Measurements from ENCODE around the gene MT1HL1. TPM values are rescaled to one million over a fixed set of nuclear protein-coding genes. Genes with fewer than 3 reads are reported as not detected.

The MT1HL1 gene
- total RNA-seq, 1 donor from 2014 or later, result not detected

DNA sequence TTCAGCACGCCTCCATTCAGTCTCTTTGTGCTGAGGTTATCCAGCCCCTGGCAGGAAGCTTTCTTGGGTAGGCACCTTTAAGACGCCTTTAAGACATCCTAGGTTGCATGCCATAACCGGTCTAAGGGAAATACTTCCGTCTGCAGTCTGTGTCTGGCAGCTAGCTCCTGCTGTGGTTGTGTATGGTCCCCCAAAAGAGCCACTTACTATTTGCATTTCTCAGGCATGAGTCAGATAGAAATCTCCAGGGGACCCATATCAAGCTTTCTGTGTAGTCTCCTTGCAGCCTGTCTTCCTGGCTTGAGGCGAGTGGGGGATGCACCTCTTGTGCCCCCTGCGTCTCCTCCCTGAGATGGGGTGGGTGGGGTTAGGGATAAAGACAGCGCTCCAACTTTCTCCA, 27.8 kb upstream of the MT1HL1 start:
- Mint-ChIP-seq H3K27me3 (ENCODE audit: unreplicated experiment) (no peaks in the 10 kb centered on the region), H3K36me3 (ENCODE audit: unreplicated experiment) (no peaks in the 10 kb centered on the region), H3K4me3 (ENCODE audit: unreplicated experiment) (no peak overlapping the region), H3K27ac (ENCODE audit: unreplicated experiment) (peak overlapping the region; percentile 16), H3K9me3 (ENCODE audit: unreplicated experiment) (peaks cover 5% of the 10 kb centered on the region), H3K4me1 (ENCODE audit: unreplicated experiment) (peaks cover 14% of the 10 kb centered on the region)
- DNase-seq (ENCODE audit: extremely low spot score, unreplicated experiment), result no peak
- no peak for TF ChIP-seq CTCF (IDR thresholded peaks at IDR 0.05)

DNA sequence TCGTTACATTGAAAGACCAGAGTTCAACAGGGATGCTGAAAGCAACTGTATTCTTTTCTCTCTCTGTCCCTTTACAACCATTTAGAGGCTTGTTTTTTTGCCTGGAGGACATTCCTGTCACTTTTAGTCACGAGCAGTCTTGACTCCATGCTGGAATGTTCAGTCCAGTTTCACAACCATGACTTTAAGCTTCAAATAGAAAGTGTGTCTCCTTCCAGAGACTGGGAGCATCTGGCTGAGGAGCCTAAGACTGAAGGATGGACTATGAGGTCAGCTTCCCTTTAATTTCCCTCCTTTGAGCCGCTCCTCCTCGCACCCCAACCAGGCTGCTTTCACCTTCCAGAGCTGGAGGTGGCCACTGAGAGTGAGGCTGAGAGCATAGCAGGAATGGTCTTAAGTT, 27.2 kb upstream of the MT1HL1 start:
- H3K27me3 Mint-ChIP-seq (ENCODE audit: unreplicated experiment), result no peaks in the 10 kb centered on the region
- H3K27ac Mint-ChIP-seq (ENCODE audit: unreplicated experiment), result peak overlapping the region; percentile 16
- H3K4me3 Mint-ChIP-seq (ENCODE audit: unreplicated experiment), result no peak overlapping the region
- H3K36me3 Mint-ChIP-seq (ENCODE audit: unreplicated experiment), result no peaks in the 10 kb centered on the region
- no peak for DNase-seq (ENCODE audit: extremely low spot score, unreplicated experiment)
- TF ChIP-seq CTCF (IDR thresholded peaks at IDR 0.05), result no peak
- H3K9me3 Mint-ChIP-seq (ENCODE audit: unreplicated experiment), result peaks cover 5% of the 10 kb centered on the region
- H3K4me1 Mint-ChIP-seq (ENCODE audit: unreplicated experiment), result peaks cover 14% of the 10 kb centered on the region

DNA sequence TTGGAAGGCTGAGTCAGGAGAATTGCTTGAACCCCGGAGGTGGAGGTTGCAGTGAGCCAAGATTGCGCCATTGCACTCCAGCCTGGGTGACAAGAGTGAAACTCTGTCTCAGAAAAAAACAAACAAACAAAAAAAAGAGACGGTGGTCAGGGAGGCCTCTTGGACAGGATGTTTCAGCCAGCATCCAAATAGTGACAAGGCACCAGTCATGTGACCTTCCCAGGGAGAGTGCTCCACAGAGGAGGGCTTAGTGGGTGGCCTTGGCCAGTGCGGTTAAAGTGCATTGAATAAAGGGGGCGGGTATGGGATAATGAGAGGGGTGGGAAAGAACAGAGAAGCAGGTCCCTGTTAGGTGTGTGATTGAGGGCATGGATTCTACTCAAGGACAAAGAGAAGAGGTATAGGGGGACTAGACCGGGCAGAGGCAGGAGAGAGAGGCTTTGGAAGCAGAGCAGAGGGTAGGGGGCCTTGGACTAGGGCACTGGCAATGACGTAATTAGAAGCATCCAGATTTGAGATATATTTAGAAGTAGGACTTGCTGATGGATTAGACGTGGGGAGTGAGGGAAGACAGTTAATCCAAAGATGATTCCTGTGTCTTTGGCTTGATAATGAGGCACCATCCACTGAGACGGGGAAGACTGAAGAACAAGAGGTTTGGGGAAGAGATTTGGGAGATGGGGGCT, 25.8 kb upstream of the MT1HL1 start:
- no peak for TF ChIP-seq CTCF (IDR thresholded peaks at IDR 0.05)
- peaks cover 1% of the 10 kb centered on the region for H3K36me3 Mint-ChIP-seq (ENCODE audit: unreplicated experiment)
- peaks cover 11% of the 10 kb centered on the region for H3K9me3 Mint-ChIP-seq (ENCODE audit: unreplicated experiment)
- DNase-seq (ENCODE audit: extremely low spot score, unreplicated experiment), result no peak
- no peak overlapping the region for H3K4me3 Mint-ChIP-seq (ENCODE audit: unreplicated experiment)
- H3K27me3 Mint-ChIP-seq (ENCODE audit: unreplicated experiment), result no peaks in the 10 kb centered on the region
- H3K4me1 Mint-ChIP-seq (ENCODE audit: unreplicated experiment), result peaks cover 14% of the 10 kb centered on the region
- no peak overlapping the region for H3K27ac Mint-ChIP-seq (ENCODE audit: unreplicated experiment)

GRCh38 chr1:237029240-237029639, 25.0 kb upstream of the MT1HL1 start:
- no peak for TF ChIP-seq CTCF (IDR thresholded peaks at IDR 0.05)
- H3K27me3 Mint-ChIP-seq (ENCODE audit: unreplicated experiment), result no peaks in the 10 kb centered on the region
- peaks cover 1% of the 10 kb centered on the region for H3K36me3 Mint-ChIP-seq (ENCODE audit: unreplicated experiment)
- H3K9me3 Mint-ChIP-seq (ENCODE audit: unreplicated experiment), result peaks cover 7% of the 10 kb centered on the region
- no peak for DNase-seq (ENCODE audit: extremely low spot score, unreplicated experiment)
- no peak overlapping the region for H3K27ac Mint-ChIP-seq (ENCODE audit: unreplicated experiment)
- H3K4me3 Mint-ChIP-seq (ENCODE audit: unreplicated experiment), result no peak overlapping the region
- H3K4me1 Mint-ChIP-seq (ENCODE audit: unreplicated experiment), result peaks cover 14% of the 10 kb centered on the region

DNA sequence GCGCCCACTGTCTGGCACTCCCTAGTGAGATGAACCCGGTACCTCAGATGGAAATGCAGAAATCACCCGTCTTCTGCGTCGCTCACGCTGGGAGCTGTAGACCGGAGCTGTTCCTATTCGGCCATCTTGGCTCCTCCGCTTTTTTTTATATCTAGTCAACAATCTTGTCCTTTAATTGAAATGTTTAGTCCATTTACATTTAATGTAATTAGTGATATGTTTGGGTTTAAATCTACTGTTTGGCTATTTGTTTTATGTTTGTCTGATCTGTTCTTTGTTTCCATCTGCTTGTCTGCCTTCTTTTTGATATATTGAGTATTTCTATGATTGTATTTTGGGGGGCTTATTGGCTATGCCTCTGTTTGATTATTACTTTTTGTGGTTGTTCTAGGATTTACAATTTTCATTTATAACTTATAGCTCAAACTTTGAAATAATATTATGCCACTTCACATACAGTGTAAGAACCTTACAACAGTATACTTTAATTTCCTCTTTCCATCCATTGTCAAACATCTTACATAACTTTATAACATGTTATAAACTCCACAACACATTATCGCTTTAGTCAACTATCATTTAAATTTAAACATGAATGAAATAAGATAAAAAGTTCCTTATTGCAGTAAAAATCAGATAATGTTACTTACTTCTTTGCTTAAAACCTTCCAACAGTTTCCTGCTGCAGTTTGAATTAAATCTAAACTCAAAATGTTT, 21.3 kb upstream of the MT1HL1 start:
- Mint-ChIP-seq H3K27me3 (ENCODE audit: unreplicated experiment) (no peaks in the 10 kb centered on the region), H3K36me3 (ENCODE audit: unreplicated experiment) (peaks cover 1% of the 10 kb centered on the region), H3K4me3 (ENCODE audit: unreplicated experiment) (no peak overlapping the region), H3K9me3 (ENCODE audit: unreplicated experiment) (peaks cover 7% of the 10 kb centered on the region), H3K4me1 (ENCODE audit: unreplicated experiment) (no peaks in the 10 kb centered on the region), H3K27ac (ENCODE audit: unreplicated experiment) (peak overlapping the region; percentile 18)
- DNase-seq (ENCODE audit: extremely low spot score, unreplicated experiment), result no peak
- TF ChIP-seq CTCF (IDR thresholded peaks at IDR 0.05), result no peak
